CD4-positive, alpha-beta T cell treated with Interleukin-4 for 1 hour (primary cell): ENCODE data around the gene HELZ.
"Not testable (repeated sequence)": the region's sequence is repeated elsewhere in the genome, so short reads cannot be mapped to it uniquely, and the experiment has no call there.

Experiments used
- DNase-seq, 2 donors: peaks; one replicate each; pipeline ENCODE4 v3.0.0-alpha.2; 2020 to 2022

HELZ gene

DNA sequence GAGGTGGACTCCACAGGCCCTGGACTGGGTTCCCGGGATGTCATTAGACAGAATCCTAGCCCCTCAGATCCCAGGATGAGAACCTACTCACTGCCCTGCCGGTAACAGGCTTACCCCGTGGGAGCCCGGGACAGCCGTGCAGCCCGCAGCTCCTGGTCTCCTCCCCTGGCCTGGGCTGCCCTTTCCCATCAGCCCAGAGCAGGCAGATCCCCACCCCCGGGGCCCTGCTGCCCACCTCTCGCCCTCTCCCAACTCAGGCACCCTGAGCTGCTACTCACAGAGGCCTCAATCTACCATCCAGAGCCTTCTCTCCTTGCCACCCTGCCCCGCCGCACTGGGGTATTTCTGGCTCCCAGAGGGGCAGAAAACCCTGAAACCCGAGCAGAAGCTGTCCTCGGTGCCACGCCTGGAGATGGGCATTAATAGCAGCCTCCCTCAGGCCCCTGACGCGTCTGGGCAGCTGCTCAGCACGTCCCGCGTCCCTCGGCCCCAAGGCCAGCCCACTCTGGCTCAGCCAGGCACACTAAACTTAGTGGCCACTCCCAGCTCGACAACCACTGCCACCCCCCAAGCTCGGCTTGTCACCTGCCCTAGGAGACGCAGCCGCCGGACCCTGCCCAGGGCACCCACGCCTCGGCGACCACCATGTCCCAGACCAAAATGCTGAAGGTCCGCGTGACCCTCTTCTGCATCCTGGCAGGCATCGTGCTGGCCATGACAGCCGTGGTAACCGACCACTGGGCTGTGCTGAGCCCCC is 200.8 kb downstream of the HELZ start, which contains the start of gene CACNG1:
Gene CACNG1, plus strand, starts transcription at position 539 of the 757 bp plus-strand sequence. Its CDS starts 107 bp downstream, at position 646.
- no peak for DNase-seq

DNA sequence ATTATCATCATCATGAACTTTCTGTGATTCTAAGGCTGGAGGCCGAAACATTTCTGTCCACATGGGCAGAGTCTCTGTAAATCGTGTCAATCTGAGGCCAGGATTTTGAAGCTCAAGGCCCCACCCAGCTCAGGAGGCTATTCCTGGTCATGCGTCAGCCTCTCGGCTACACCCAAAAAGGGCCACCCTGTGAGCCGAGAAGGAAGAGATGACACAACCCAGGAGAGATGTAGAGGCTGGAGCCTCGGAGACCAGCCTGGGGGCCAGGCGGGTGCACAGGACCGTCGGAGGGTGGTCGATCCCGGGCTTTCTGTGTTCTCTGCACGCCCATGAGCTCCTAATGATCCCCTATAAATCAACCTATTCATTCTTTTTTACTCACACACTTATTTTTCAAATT is 201.7 kb downstream of the HELZ start:
- DNase-seq, result no peak

DNA sequence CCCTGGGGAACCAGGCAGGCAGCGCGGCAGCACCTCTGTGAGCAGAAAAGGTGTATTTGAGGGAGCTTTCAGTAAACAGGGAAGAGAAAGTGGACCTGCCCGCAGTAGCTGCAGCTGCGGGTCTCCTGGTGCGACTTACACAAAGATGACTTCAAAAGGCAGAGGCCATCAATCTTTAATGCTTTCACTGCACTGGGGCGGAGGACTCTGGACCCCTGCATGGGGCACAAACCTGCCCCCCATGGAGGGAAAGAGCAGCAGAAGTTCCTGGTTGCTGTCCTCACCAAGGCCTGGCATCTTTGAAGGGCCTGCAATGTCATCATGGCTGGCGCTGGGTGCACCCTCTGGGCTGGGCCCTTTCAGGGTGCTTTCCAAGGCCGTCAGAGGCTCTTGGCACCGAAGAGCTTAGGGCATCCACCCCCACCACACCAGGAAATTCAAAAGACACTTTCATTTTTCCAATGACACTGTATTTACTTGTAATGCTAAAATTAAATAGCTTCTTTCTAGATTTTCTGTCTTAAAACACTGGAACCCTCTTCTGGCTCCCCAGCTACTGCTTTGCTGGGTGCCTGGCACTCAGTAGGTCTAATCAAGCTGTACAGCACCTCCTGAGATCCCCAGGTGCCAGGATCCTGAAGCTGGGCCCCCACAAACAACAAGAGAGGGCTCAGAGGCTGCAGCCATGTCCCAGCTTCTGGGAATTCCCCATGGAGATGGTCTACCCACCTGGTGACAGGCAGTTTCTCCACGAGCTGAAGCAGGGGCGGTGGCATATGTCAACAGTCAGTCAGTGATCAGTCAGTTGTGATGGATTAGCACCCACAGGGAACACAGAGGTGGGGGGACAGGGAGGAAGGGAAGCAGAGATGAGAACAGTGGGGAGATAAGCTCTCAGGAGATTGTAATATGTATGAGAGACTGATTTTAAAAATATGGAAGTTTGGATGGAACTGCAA is 202.8 kb downstream of the HELZ start:
- DNase-seq, result no peak

DNA sequence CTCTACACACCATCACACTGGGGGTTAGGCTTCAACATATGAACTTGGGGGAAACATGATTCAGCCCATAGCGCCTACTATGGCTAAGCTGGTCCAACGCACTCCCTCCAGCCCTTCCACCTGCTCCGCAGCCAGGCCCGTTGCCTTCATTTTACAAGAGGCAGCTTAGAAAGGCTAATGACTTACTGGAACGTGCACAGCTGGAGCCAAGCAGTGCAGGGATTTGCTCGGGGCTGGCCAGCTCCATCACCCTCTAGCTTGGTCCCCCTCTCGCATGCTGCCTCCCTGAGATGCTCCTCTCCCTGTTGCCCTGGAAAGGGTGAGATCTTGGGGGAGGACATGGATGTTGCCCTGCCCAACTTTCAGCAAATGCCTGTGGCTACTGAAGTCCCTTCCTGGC is 203.5 kb downstream of the HELZ start:
- DNase-seq, result no peak

DNA sequence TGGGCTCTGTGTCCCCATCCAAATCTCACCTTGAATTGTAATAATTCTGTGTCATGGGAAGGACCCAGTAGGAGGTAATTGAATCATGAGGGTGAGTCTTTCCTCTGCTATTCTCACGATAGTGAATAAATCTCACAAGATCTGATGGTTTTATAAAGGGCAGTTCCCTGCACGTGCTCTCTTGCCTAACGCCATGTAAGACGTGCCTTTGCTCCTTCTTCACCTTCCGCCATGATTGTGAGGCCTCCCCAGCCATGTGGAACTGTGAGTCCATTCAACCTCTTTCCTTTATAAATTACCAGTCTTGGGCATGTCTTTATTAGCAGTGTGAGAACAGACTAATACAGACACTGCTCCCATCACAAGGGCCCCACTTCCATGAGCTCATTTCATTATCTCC is 203.9 kb downstream of the HELZ start:
- not testable (repeated sequence) for DNase-seq

DNA sequence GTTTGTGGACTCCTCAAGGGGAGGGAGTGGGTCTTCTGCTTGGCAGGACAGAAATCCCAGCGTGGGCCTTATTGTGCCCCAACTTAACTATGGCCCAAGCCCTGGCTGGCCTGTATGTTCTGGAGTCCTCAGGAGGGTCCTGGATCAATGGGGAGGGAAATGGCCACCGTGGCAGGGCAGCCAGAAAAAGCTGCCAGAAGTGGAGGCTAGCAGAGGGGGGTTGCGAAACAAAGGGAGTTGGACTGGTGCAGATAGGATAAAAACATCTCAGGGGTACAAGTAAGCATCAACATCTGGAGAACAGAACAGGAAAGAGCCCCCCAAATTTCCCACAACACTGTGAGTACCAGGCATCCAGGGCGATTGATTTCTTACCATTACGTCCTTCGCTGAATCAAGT is 204.3 kb downstream of the HELZ start:
- DNase-seq, result no peak

DNA sequence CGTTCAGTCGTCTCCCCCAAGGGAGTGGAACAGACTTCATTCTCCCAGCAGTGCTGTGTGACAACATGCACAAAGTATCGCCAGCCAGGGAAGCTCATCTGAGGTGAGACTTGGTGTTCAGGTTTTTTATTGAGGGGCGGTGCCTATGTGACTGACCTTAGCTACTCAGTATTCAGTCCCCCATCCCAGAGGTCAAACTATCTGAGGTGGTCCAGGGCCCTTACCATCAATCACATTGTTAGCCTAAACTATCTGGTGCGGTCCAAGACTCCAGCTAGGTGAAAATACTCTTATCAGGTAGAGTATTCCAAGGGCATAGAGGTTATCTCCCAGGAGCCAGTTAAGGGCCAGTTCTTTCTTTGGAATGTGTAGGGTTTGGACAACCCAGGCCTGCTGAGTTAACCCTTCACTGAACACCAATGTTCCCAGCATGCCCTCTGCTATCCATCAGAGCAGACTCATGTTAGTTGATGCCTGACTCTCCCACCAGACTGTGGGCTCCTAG is 206.1 kb downstream of the HELZ start:
- no peak for DNase-seq

DNA sequence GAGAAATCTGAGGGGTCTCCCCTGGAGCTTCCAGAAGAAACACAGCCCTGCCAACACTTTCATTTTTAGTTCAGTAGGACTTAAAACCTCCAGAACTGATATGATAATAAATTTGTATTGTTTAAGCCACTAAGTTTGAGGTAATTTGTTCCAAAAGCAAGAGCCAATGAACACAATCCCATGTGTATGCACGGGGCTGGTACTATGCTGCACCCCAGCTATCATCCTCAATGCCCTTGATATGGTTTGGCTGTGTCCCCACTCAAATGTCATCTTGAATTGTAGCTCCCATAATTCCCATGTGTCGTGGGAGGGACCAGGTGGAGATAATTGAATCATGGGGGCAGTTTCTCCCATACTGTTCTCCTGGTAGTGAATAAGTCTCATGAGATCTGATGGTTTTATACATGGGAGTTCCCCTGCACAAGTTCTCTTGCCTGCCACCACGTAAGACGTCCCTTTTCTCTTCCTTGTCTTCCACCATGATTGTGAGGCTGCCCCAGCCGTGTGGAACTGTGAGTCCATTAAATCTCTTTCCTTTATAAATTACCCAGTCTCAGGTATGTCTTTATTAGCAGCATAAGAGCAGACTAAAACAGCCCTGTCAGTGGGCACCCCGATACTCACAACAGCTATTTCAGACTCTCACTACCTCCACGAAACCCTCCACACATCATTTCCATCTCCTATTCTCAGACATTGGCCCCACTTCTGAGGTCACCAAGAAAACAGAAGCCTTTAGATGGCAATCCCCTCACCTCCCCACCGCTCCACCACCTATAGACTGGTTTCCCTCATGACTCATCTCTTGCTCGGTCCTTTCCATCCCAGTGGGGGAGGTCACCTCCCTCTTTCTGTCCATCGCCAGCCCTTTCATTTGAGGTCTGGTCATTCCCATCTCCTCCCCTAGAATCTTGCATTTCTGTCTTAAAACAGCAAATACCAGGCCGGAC is 209.6 kb downstream of the HELZ start:
- DNase-seq, result no peak

DNA sequence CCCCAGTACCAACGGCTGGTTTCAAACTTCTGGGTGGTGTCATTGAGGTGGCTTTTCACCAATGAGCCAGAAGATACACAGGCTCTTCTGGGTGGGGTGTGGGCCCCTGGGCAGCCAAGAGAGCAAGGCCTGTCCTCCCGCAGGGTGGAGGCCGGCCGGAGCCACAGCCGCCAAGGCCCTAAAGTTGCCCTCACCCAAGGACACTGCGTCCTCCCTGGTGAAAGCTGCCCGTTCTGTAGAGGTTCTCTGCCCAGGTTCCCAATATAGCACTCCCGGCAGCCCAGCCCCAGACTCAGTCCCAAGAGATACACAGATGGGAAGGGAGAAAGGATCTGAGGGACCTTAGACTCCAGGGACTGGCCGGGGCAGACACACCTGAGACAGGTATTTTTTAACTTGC is 211.4 kb downstream of the HELZ start:
- no peak for DNase-seq

DNA sequence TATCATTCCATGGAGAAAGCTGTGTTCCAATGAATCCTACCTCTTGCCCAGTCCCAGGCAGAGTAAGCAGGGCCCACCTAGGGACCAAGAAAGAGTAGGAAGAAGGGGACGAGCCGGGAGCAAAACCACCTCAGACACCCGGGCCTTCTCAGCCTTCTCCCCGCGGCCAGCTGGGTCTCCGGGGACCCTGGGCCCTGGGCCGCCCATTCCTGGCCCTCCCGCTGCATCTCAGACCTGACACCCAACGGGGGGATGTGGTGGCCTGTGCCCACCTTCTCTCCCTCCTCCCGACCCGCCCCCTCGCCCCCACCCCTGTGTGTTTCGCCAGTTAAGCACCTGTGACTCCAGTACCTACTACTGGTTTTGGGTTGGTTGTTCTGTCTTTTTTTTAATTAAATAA is 212.0 kb downstream of the HELZ start:
- DNase-seq, result no peak

DNA sequence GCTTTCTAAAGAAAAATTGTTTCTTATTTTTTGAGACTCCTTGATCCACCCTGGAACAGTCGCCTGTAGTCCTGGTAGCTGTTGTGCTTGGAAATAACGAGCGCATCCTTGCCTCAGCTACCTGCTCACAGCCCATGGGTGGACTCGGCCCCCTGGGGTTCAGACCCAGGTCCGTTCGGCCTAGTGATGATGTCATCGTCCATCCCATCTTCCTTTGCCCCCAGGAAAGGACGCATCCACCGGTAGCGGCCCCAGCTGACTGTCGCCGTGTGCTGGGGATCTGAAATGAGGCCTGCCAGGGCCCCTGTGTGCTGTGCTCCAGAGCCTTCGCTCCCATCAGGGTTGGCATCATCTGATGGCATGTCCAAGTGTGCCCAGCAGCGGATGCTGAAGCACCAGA is 212.6 kb downstream of the HELZ start:
- no peak for DNase-seq

DNA sequence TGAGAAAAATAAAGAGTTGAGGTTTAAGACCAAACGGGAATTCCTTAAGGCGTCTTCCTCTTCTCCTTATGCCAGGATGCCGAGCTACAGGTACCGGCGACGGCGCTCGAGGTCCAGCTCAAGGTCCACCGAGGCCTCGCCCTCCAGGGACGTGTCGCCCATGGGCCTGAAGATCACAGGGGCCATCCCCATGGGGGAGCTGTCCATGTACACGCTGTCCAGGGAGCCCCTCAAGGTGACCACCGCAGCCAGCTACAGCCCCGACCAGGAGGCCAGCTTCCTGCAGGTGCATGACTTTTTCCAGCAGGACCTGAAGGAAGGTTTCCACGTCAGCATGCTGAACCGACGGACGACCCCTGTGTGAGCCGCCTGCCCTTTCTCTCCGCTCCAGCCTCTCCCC is 214.4 kb downstream of the HELZ start:
- DNase-seq, result no peak

DNA sequence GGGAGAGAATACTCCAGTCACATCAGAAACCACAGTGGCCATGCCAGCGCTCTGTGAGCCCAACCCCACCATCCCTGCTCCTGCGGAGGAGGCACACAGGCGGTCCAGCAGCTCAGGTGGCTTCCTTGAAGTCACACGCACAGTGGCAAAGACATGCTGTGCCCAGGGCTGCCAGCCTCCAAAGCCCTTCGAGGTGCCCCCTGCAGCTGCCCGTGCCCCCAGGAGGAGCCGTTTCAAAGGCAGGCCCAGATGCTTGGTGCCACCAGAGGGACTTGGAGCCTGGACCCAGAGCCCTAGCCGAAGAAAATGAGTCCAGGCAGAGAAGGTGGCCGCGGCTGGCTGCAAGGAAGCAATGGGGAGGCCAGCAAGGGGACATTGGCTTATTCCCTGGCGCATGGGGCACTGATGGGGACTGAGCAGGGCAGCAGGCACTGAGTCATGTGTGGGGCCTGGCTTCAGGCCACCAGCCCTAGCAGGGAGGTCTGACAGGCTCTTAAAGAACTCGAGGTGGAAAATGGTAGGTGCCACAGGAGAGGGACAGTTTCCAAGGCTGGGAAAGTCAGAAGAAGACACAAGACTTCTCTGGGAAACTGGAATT is 217.9 kb downstream of the HELZ start:
- no peak for DNase-seq

DNA sequence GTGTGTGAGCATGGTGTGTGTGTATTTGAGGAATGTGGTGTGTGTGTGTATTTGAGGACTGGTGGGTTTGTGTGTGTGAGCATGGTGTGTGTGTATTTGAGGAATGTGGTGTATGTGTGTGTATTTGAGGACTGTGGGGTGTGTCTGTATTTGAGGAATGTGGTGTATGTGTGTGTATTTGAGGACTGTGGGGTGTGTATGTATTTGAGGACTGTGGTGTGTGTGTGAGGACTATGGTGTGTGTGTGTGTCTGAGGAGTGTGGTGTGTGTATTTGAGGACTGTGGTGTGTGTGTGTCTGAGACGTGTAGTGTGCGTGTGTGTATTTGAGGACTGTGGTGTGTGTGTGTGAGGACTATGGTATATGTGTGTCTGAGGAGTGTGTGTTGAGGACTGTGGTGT is 218.7 kb downstream of the HELZ start:
- DNase-seq, result no peak

DNA sequence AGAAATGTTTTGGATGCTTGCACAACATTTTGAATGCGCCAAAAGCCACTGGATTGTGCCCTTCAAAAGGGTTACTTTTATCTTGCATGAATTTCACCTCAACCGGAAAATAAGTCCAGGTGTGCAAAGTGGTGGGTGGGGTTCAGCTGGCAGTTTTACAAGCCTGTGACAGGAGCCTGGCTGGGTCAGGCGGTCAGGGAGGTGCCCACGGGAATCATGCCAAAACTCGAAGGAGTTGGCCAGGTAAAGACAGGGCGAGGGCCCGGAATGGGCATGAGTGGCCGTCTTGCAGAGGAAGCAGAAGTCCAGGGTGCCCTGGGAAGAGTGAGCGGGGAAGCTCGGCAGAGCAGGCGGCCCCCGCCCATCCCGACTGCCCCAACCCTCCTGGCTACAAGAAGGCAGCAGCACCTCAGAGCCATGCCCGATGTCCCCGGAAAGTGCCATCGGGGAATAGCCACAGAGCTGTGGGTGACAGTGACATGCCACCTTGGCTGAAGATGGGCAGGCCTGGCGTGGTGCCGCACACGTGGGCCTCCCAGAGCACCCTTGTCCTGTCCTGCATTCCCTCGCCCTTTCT is 219.7 kb downstream of the HELZ start:
- no peak for DNase-seq

DNA sequence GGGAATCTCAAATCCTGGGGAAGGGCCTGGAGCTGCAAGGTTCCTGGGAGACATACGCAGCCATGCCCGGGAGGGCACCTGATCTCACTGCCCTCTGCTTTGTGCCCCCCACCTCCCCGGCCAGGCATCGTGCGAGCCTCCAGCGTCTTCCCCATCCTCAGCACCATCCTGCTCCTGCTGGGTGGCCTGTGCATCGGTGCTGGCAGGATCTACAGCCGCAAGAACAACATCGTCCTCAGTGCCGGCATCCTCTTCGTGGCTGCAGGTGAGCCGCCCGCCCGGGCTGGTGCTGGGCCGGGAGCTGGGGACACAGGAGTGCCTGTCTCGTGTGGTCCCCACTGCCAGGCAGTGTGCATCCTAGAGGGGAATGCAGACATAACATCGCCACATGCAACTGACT is 220.3 kb downstream of the HELZ start:
- DNase-seq, result no peak

DNA sequence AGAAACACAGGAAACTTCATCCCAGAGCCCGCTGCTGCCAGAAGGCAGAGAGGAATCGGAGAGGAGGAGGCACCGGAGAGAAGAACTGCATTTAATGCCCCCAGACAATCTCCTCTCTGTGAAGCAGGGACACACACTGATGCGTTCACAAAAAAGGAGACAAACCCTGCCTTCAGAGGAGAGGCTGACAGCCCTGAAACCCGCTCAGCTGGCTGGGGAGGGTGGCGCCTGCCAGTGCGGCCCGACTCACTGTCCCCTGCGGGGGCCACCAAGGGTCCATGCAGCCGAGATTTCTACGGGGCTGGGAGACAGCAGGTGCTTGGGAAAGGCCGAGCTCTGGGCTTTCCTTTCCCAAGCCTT is 222.6 kb downstream of the HELZ start:
- DNase-seq, result no peak

DNA sequence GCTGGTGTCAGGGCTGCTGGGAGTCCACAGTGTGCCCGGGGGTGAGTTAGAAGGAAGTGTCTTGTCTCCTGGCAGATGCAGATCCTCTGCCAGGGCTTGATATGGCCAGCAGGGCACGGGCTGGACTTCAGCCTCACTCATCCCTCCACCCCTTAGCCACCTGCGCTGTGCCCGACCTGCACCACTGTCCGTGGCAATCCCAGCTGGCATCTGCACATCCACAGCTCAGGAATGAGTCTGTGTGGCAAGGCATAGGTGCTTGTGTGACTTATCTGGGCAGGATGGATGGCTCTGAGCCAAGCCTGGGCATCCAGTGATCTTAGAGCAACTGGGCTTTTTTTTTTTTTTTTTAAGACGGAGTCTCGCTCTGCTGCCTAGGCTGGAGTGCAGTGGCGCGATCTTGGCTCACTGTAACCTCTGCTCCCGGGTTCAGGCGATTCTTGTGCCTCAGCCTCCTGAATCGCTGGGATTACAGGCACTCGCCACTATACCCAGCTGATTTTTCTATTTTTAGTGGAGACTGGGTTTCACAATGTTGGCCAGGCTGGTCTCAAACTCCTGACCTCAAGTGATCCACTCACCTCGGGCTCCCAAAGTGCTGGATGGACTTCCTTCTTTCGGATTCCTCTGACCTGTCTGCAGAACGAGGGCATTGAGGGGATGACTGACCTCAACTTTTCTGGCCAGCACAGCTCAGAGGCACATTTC is 223.1 kb downstream of the HELZ start:
- DNase-seq, result no peak

DNA sequence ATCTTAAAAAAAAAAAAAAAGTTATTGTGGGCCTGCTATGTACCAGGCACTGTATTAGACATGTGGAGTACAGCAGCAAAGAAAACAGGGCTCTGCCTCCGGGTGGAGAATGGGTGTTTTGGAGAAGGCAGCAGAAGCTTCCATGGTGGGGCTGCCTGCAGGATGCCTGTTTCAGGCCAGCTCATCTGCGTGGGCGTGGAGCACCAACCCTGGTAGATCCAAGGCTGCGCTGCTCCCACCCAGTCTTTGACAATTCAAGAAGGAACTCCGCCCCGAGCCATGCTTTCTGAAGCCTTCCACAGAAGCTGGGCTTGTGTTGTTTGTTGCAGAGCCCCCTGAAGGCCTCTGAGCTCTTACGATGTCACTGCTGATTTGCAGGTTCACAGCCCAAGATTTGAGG is 223.8 kb downstream of the HELZ start:
- DNase-seq, result no peak
